PC-9 (cell line): ENCODE results near the gene GLOD5. TPM values are rescaled to one million over a fixed set of nuclear protein-coding genes. Genes with fewer than 3 reads are reported as not detected.

ENCODE experiments used
- BruUV-seq: library from RNA; stranded (reverse); fragments of 400-500 nt; replicated peaks from 2 replicates; lab custom pipeline; 2021; lab: Mats Ljungman, UMichigan
- CTCF ChIA-PET: fragments of 300-600 bp; sonication (Branson Sonifier 250); formaldehyde crosslinking; loops from one replicate; lab custom pipeline; 2022; ENCODE audit warnings: antibody characterized with exemption; lab: Charles Lee
- POLR2A ChIA-PET: fragments of 300-600 bp; sonication (Branson Sonifier 250); formaldehyde crosslinking; loops from one replicate; lab custom pipeline; 2022; ENCODE audit warnings: antibody characterized with exemption; ENCODE audit not compliant: unreplicated experiment; lab: Charles Lee
- DNase-seq, 2 experiments: peaks; one replicate each; pipeline versions ENCODE4 v3.0.0 to v3.0.0-alpha.2; 2015 to 2022; ENCODE audit warnings: mixed read lengths in 1 of 2
- H2AFZ ChIP-seq: fragments of 200-600 bp; sonication (generic); 2 replicates; pipeline ENCODE4 v1.8.1; 2017; ENCODE audit warnings: antibody characterized with exemption
- H3F3A ChIP-seq: fragments of 200-600 bp; sonication (generic); 2 replicates; pipeline ENCODE4 v1.8.1; 2017; ENCODE audit warnings: antibody characterized with exemption, mild to moderate bottlenecking, low read depth; ENCODE audit not compliant: insufficient read depth
- H3K27ac ChIP-seq: fragments of 200-600 bp; sonication (generic); 2 replicates; pipeline ENCODE4 v1.6.1; 2016; ENCODE audit warnings: mixed run types
- H3K27me3 ChIP-seq: fragments of 200-600 bp; sonication (generic); 2 replicates; pipeline ENCODE4 v1.6.1; 2016; ENCODE audit warnings: low read depth, mixed run types; ENCODE audit not compliant: insufficient read depth
- H3K36me3 ChIP-seq: fragments of 200-600 bp; sonication (generic); 2 replicates; pipeline ENCODE4 v1.6.1; 2016; ENCODE audit warnings: low read depth, mixed run types
- H3K4me1 ChIP-seq: fragments of 200-600 bp; sonication (generic); replicated peaks from 2 replicates; pipeline ENCODE4 v1.6.1; 2016; ENCODE audit warnings: mixed run types; ENCODE audit not compliant: insufficient read depth
- H3K4me2 ChIP-seq: fragments of 200-600 bp; sonication (generic); 2 replicates; pipeline ENCODE4 v1.6.1; 2017; ENCODE audit warnings: mixed run types
- H3K4me3 ChIP-seq: fragments of 200-600 bp; sonication (generic); 2 replicates; pipeline ENCODE4 v1.6.1; 2016; ENCODE audit warnings: mixed run types
- H3K79me2 ChIP-seq: fragments of 200-600 bp; sonication (generic); 2 replicates; pipeline ENCODE4 v1.6.1; 2017; ENCODE audit warnings: low read depth, mixed run types
- H3K9me2 ChIP-seq: fragments of 200-600 bp; sonication (generic); 2 replicates; pipeline ENCODE4 v1.8.1; 2017; ENCODE audit warnings: mild to moderate bottlenecking; ENCODE audit not compliant: insufficient read depth
- H3K9me3 ChIP-seq: fragments of 200-600 bp; sonication (generic); 2 replicates; pipeline ENCODE4 v1.8.1; 2016; ENCODE audit warnings: low read depth; ENCODE audit not compliant: insufficient read depth
- H4K20me1 ChIP-seq: fragments of 200-600 bp; sonication (generic); 2 replicates; pipeline ENCODE4 v1.8.1; 2017; ENCODE audit not compliant: insufficient read depth
- CTCF ChIP-seq: fragments of 200-600 bp; sonication (generic); conservative IDR thresholded peaks from 2 replicates; pipeline ENCODE4 v1.6.1; 2017; ENCODE audit warnings: mixed run types, antibody characterized with exemption, mild to moderate bottlenecking, moderate library complexity
- EZH2 ChIP-seq: fragments of 200-600 bp; sonication (generic); IDR thresholded peaks from 2 replicates; pipeline ENCODE4 v1.8.0; 2017; ENCODE audit warnings: antibody characterized with exemption, low read depth
- intact Hi-C: fragments of 100-400 bp; cut with micrococcal nuclease; formaldehyde crosslinking; loops from one replicate; pipeline ENCODE4 v1.10.0; 2022; ENCODE audit not compliant: unreplicated experiment
- total RNA-seq: library from RNA; stranded (reverse); gene quantifications from 2 replicates; pipeline ENCODE4 v1.2.3, GENCODE V29; 2021

Gene GLOD5
- total RNA-seq, 1 experiment from 2014 or later: not detected

DNA sequence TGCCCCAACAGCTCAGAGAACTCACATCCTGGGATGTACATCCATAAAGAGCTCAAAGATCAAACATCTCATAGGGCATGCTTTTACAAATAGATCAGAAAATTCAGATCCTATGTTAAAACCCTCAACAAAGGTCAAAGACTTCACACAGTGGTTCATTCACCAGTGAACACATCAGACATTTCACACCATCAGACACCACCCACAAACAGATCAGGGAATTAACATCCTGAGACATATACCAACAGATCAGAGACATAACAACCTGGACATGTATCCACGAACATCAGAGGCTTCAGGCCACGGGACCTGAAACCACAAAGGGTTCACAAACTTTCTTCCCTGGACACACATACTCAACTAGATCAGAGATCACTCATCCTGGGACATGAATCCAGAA lies 41.6 kb upstream of the GLOD5 start:
- no peaks in the 10 kb centered on the region for H3K36me3 ChIP-seq
- ChIA-PET POLR2A (no interaction called here), CTCF (no interaction called here)
- H3K79me2 ChIP-seq: no peaks in the 10 kb centered on the region
- no TSS peak for BruUV-seq
- intact Hi-C loops: no loop called here
- H3K27ac ChIP-seq: no peak overlapping the region
- H3F3A ChIP-seq: no peaks in the 10 kb centered on the region
- H3K4me2 ChIP-seq: no peak overlapping the region
- H3K4me3 ChIP-seq: no peak overlapping the region
- H3K9me3 ChIP-seq: no peaks in the 10 kb centered on the region
- TF ChIP-seq EZH2 (no peak), CTCF (no peak)
- no peak for DNase-seq
- no peaks in the 10 kb centered on the region for H3K27me3 ChIP-seq
- H4K20me1 ChIP-seq: no peaks in the 10 kb centered on the region
- H3K4me1 ChIP-seq: no peaks in the 10 kb centered on the region
- H3K9me2 ChIP-seq: no peaks in the 10 kb centered on the region
- no peak overlapping the region for H2AFZ ChIP-seq

GRCh38 chrX:48720577-48721250 lies 40.8 kb upstream of the GLOD5 start:
- Histone ChIP-seq H3K4me1 (no peaks in the 10 kb centered on the region), H3K36me3 (no peaks in the 10 kb centered on the region), H4K20me1 (no peaks in the 10 kb centered on the region), H3K4me2 (no peak overlapping the region), H3K4me3 (no peak overlapping the region), H3K9me3 (no peaks in the 10 kb centered on the region), H3F3A (no peaks in the 10 kb centered on the region), H3K79me2 (no peaks in the 10 kb centered on the region), H3K27me3 (no peaks in the 10 kb centered on the region), H2AFZ (no peak overlapping the region), H3K9me2 (no peaks in the 10 kb centered on the region), H3K27ac (no peak overlapping the region)
- CTCF ChIA-PET: no interaction called here
- no peak for DNase-seq
- TF ChIP-seq EZH2: no peak
- no peak for TF ChIP-seq CTCF
- POLR2A ChIA-PET: no interaction called here
- intact Hi-C loops: no loop called here
- BruUV-seq: no TSS peak

DNA sequence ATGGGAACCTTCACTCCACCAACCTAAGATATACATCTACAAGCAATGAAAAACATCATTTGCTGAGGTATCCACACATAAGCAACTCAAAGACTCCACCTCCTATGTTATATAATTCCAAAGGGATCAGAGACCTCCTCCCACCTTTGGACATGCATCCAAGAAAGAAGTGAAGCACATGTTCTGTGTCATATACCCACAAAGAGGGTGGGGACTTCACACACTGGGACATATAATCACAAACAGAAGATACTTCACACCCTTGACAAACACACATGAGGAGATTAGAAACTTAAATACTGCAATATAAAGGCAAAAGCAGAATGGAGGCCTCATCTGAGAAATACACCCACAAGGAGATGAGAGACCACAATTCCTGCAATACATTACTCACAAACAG lies 39.6 kb upstream of the GLOD5 start:
- POLR2A ChIA-PET: no interaction called here
- Histone ChIP-seq H3K9me3 (no peaks in the 10 kb centered on the region), H3K4me3 (no peak overlapping the region), H2AFZ (no peak overlapping the region), H3K4me2 (no peak overlapping the region), H3K9me2 (no peaks in the 10 kb centered on the region), H3K36me3 (no peaks in the 10 kb centered on the region), H3K27me3 (no peaks in the 10 kb centered on the region), H4K20me1 (no peaks in the 10 kb centered on the region), H3K79me2 (no peaks in the 10 kb centered on the region), H3F3A (no peaks in the 10 kb centered on the region), H3K27ac (no peak overlapping the region), H3K4me1 (no peaks in the 10 kb centered on the region)
- no peak for DNase-seq
- CTCF ChIA-PET: no interaction called here
- intact Hi-C loops: no loop called here
- BruUV-seq: no TSS peak
- TF ChIP-seq CTCF (no peak), EZH2 (no peak)
